ENCODE data around the gene SHANK1.
A peak's percentile ranks its signal among the peaks of the same experiment; 100 is the strongest.

SHANK1 gene

DNA sequence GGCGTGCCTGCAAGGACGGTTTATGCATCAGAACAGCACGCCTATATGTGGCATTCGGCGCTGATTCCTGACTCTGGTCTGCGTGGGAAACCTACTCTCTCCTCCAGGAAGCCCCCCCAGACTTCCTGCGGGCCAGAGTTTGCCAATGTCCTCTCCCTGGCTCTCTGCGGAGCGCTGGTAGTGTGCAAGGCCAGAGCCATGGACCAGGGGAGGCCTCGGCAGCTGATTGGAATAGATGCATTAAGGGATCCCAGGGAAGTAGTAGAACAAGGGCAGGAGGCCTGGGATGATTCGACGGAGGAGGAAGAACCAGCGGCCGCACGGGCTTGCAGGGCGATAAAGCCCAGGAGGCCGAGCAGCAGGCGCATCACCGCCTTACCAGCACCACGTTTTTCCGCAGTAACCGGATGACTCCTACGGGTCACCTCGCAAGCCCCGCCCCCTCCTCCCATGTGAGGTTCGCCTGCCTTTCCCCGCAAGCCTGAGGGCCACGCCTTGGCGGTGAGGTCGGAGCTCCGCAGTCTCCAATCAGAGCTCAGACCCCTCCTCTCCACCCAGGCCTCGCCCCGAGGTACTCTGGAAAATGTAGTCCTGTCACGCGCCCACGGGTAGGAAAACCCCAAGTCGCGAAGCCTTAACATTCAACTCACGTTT, 8.6 kb upstream of the SHANK1 start:
- DNase-seq (ENCODE audit: low spot score): peak; percentile 82

DNA sequence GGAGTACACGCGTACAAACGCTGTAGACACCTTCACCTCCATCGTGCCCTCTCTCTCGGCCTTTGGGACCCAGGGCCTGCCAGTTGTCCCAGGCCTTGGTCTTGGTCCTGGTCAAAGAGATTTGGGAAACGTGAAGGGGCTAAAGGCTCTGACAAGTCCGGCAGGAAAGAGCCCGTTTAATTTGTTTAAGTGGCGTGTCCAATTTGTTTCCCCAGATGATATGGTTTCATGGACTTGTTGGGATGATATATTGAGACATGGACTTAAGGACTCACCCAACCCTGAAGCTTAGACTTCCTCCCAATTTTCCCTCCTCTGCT, 6.3 kb upstream of the SHANK1 start:
- no peak for DNase-seq (ENCODE audit: low spot score)

- DNase-seq (ENCODE audit: low spot score): no peak
These were observed 5.8 kb upstream of the SHANK1 start for GRCh38 chr19:50725218-50725910.

DNA sequence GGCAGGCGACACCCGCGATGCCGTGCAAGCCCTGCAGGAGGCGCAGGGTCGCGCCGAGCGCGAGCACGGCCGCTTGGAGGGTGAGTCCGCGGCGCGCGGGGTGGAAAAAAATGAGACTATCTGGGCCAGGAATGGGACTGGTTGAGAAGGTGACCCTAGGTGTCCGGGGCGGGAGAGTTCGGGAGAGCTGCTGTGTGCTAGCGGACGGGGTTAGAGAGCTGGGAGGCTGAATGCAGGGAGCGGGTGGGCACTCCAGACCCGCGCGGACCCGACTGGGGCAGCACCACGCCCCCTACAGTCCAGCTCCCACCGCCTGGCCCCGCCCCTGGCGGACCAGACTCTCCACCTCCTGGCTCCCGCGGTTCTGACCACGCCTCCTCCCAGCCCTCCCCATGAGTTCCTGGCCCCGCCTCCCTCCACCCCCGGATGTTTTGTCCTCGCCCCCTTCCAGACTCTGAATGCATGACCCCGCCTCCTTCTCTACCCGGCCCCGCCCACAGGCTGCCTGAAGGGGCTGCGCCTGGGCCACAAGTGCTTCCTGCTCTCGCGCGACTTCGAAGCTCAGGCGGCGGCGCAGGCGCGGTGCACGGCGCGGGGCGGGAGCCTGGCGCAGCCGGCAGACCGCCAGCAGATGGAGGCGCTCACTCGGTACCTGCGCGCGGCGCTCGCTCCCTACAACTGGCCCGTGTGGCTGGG, 5.1 kb upstream of the SHANK1 start:
- peak; percentile 99 for DNase-seq (ENCODE audit: low spot score)

DNA sequence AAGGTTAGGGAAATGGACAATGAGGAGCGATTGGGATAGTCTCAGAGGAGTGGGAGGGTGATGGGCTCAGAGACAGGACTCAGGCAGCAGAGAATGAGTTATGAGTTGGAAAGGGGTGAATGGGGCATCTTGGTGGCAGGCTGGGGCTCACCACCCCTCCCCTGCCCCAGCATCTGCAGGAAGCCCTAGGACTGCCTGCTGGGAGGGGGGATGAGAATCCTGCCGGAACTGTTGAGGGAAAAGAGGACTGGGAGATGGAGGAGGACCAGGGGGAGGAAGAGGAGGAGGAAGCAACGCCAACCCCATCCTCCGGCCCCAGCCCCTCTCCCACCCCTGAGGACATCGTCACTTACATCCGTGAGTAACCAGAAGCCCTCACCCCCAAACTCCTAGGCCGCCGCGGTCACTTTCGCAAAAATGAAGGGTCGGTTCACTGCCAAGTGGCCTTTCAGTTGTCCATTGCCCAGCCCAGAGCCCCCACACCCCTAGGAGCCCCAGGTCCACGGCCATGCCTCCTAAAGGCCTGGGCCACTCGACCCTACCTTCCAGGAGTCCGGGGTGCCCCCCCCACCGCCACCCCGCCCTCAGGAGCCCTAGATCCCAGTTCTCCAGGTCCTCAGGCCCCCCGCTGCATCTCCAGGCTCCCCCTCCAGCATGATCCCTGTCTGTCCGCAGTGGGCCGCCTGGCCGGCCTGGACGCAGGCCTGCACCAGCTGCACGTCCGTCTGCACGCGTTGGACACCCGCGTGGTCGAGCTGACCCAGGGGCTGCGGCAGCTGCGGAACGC, 4.3 kb upstream of the SHANK1 start:
- no peak for DNase-seq (ENCODE audit: low spot score)

- DNase-seq (ENCODE audit: low spot score): peak; percentile 84
These were observed 3.5 kb upstream of the SHANK1 start, which contains the start of gene CLEC11A for GRCh38 chr19:50723069-50723468. CLEC11A (plus strand) TSS chr19:50723364; CDS start chr19:50723526, 162 bp downstream.

GRCh38 chr19:50722201-50723013, 2.8 kb upstream of the SHANK1 start:
- no peak for DNase-seq (ENCODE audit: low spot score)

DNA sequence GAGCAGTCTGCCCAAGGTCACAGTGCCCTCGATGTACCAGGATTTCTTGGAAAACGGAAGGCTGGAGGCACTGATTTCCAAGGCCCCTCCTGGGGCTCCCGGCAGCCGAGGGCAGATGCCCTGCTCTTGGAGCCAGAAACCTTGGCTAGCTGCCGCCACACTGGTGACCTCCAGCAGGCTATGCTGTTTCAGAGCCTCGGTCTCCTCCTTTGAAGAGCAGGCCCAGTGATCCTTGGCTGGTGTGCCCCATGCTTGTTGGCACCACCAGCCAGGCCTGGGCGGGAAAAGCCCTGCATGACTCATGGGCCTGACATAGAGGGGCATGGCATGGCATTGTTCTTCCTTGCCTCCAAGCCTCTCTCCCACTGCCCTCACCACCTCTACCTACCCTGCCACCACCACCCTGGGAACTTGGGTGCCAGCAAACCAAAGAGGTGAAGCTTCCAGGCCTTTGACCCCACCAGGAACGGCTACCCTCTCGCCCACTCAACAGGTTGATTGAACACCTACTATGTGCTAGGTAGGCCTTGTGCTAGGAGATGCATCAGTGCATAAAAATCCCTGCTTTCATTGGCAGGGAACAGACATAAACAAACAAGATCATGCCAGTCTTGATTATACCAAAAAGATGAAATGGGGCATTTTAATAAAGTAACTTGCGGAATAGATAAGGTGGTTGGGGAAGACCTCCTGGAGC, 2.0 kb upstream of the SHANK1 start:
- DNase-seq (ENCODE audit: low spot score): no peak

DNA sequence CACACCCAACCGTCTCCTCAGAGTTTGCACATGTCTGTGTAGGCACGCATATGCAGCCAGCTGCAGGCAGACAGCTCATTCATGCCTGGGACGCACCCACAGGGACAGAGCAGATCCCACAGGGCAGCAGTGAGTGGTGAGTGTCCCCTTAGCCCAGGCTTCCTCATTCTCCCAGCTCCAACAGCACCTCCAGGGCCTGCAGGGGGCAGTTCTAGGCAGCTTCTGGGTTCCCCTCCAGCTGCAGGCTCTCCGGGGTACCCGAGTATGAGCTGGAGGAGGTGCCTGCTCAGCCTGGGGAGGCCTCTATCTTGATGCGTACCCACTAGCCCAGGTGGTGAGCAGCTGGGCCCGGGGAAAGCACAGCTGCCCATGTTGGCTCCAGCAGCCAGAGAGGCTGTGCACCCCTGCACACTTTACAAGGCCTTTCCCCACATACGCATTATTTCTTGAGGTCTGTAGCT, 1.3 kb upstream of the SHANK1 start:
- DNase-seq (ENCODE audit: low spot score): peak; percentile 68

- DNase-seq (ENCODE audit: low spot score): no peak
These were observed 749 bp upstream of the SHANK1 start for GRCh38 chr19:50720181-50720920.

- no peak for DNase-seq (ENCODE audit: low spot score)
These were observed 525 bp downstream of the SHANK1 start for GRCh38 chr19:50719119-50719435.

- peak; percentile 59 for DNase-seq (ENCODE audit: low spot score)
These were observed 1.1 kb downstream of the SHANK1 start for GRCh38 chr19:50718255-50719118.

DNA sequence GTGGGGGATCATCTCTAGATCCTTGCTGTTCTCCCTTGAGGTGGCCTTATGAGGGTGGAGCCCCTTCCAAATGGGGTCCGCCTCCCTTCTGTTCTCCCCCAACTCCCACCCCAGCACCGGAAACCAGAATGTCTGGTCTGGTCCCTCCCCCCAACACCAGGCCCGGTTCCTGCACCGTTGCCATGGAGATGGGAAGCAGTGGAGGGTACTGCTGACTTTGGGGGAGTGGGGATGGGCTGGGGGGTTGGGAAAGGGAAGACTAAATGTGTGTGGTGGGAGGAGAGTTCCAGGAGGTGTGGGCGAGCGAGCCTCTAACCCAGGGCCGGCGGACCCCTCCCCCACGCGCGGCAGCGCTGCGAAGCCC, 1.7 kb downstream of the SHANK1 start:
- DNase-seq (ENCODE audit: low spot score): no peak

DNA sequence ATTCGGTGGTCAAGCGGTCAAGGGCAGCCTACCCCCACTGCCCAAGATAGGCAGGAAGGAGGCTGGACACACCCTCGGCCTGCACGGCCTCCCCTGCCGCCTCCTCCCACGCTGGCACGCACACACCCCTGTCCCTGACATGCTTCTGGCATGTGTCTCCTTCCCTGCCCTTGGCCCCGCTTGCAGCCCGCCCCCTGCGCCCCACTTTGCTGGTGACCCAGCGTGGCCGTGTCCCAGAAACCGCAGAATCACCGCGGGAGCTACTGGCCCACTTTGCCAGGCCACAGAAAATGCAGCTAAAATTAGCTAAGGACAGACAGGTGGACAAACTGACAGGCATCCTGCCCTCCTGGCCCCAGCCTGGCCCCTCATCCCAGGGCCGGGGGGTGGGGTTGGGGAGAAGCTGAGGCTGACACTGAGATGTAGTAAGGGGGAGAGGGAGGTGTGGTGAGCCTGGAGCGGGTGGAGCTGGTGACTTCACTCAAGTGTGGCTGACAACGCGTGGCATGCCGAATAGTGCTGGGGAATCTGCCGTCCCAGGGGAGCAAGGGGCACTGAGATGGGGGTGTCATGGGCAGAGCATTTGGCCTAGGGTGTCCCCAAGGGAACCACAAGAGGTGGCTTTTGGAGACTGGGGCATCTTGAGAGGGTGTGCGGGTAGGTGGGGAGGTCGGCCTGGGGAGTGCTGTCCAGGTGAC, 2.4 kb downstream of the SHANK1 start:
- DNase-seq (ENCODE audit: low spot score): no peak

DNA sequence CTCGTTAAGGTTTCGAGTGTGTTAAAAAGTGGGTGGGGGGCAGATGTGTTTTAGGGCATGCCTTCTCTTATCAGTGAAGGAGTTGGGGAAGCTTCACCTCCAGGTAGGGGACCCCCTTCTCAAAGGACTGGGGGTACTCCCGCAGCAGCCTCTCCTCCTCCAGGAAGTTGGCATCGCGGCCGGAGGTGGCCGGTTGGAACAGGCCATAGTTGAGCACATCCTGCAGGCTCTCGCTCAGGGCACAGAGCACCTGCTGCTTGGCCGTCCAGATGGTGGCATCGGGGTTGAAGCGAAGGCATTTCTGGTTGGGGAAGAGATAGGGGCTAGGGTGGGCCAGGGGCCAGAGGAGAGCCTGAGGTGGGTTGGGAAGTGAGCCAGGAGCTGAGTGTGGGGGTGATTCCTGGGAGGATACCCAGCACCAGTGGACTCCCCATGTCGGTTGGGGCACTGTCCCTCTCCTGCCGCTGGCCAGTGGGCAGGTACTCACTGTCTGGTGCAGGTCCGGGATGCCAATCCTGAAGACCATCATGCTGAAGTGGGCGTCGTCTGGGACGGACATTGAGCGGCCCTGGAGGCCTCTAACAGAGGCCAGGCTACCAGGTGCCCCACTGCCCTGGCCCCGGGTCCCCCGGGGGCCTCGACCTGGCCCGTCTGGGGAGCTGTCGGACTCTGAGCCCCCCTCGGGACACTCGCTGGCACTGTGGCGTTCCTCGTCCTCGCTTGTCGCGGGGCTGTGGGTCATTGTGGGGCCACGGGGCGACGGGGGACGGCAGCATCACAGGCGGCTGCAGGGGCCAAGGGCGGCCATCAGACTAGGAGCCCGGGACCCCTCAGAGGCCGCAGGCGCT, 3.2 kb downstream of the SHANK1 start:
- DNase-seq (ENCODE audit: low spot score): no peak

DNA sequence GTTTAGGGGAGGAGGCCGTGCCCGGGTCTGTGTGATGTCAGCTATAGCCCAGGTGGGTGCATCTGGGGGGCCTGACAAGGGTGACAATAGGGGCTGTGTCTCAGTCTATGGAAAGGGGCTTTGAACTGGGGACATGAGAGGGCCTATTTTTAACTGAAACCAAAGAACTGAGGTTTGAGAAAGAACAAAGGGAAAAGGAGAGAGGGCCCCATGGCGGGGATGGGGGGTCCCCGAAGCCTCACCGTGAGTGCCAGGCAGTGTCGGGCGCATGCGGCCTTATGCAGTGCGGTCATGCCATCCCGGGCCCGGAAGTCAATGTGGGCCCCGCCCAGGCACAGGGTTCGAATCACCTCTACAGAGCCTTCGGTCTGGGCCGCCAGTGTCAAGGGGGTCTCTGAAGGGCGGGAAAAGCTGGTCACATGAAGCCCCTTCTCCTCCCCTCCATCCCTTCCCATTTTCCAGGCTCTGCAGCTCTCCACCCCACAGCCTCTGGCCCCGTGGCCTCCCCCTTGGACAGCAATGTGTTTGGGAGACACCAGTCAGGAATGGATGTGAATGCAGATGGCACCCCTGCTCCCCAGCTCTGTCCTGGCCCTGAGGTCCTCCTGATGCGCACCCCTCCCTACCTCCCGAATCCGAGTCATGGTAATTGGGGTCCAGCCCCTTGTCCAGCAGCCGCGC, 5.9 kb downstream of the SHANK1 start:
- no peak for DNase-seq (ENCODE audit: low spot score)

- DNase-seq (ENCODE audit: low spot score): no peak
These were observed 6.8 kb downstream of the SHANK1 start for GRCh38 chr19:50712833-50713232.
